NK-92 (cell line): ENCODE data around the gene AP1G1.
"Not testable (repeated sequence)": the region's sequence is repeated elsewhere in the genome, so short reads cannot be mapped to it uniquely, and the experiment has no call there.

Experiments used
- DNase-seq: peaks from one replicate; lab custom pipeline; 2025; ENCODE audit not compliant: unreplicated experiment; lab: John Stamatoyannopoulos, UW

AP1G1 gene

DNA sequence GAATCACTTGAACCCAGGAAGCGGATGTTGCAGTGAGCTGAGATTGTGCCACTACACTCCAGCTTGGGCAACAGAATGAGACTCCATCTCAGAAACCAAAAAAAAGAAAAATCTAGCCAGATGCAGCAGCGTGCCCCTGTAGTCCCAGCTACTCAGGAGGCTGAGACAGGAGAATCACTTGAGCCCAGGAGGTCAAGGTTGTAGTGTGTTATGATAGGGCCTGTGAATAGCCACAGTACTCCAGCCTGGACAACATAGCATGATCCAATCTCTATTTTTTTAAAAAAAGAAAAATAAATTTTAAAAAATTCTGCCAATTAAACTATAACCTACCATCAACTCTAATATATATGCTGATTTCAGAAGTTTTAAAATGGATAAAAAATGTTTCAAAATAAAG, 99.9 kb downstream of the AP1G1 start:
- no peak for DNase-seq

DNA sequence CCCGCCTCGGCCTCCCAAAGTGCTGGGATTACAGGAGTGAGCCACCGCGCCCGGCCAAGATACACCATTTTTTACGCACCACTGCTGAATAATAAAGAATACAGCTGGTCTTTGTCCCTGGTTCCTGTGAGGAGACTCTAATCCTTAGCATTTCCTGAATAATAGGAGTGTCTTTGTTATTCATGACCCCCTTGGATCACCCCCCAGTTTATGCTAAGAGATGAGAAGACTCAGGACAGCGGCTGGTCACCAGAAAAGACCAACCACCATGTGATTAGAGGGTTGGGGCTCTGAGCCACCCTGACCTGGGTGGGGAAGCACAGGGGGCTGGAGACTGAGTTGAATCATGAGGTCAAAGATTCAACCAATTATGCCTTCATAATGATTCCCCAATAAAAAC, 101.4 kb downstream of the AP1G1 start:
- no peak for DNase-seq

DNA sequence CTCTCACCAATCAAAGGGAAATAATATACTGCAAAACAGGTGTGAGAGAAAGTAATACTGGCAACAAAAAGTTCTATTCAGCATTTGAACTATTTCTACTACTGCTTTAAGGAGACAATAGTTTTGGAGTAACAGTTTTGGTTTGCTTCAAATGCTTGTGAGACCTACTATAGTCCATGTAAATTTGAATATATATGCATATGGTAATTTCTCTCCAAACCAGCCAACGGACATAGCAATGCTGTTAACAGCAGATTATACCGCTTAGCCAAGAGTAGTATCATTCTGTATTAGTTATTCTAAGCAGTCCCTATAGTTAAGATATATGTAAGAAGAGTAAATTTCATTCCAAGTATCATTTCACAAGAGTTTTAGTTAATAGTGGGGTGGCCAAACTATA, 102.6 kb downstream of the AP1G1 start:
- no peak for DNase-seq

DNA sequence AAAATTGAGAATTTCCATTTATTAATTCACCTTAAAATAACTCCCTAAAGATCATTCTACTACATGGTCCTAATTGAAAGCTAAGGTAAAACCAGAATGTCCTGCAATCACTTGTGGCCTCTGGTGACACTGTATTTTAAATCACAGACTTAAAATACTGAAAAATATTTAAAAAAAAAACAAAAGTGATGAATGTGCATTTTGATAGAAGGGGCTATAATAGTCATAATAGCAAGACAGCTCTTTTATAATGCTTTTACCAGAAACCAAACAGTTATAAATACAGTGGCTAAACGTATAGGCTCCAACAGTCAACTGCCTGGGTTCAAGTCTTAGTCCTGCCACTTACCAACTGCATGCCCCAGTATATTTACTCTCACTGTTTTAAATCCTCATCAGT, 105.3 kb downstream of the AP1G1 start:
- DNase-seq: no peak

DNA sequence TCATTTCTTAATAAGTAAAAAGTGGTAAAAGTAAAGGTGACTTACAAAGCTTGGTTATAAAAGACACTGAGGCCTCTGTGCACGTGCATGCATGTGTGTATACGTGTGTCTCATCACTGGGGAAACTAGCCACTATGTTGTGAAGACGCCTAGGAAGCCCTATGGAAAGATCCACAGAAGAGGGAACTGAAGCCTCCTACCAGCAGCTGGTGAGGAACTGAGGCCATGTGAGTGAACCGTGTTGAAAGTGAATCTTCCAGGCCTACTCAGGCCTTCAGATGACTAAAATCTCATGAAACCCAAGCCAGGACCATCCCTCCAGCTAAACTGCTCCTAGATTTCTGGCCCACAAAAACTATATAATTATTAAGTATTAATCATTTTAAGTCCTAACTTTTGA, 107.8 kb downstream of the AP1G1 start:
- DNase-seq: no peak

DNA sequence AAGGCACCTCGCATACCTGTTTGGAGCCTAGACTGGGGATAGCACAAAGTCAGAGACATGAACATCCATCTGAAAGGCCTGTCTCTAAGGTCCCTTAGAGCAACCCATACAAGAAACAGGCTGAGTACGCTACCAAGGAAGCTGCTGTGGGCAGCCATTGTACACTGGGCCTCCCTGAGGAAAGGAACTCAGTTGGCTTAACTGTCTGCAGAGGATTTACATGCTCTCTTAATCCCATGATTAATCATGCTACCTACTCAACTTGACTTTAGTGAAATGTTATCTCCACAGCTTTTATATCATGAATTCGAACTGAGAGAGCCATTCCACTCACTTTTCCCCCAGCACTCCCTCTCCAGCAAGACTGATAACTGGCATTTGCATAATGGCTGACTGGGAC, 110.1 kb downstream of the AP1G1 start:
- DNase-seq: no peak

DNA sequence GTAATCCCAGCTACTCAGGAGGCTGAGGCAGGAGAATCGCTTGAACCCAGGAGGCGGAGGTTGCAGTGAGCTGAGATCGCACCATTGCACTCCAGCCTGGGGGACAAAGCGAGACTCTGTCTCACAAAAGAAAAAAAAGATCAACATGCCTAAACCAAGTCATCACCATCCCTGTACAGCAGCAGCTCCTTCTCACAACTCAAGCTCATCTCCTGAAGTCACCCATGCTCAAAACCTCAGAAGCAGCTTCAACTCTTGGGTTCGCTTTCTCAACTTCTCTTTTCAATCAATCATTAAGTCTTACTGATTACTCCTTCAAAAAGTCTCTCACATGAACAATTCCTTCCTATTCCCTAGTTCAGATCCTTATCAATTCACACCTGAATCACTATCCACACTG, 115.5 kb downstream of the AP1G1 start:
- no peak for DNase-seq

DNA sequence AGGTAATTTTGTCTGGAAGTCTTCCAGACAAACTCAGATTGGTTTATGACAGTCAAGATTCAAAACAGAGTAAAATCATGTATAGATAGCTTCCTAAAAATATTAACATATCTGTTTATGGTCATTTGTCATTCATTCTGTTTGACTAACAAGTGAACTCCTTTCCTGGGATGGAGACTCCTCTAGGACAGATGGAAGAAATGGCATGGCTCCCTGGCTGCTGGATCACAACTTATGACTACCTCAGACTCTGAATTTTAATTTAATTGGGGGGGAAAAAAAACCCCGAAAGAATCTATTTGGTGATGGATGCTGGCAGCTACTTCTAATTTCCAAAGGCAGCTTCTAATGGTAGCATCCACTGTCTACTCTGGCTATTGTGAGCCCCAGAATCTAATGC, 118.7 kb downstream of the AP1G1 start:
- no peak for DNase-seq

DNA sequence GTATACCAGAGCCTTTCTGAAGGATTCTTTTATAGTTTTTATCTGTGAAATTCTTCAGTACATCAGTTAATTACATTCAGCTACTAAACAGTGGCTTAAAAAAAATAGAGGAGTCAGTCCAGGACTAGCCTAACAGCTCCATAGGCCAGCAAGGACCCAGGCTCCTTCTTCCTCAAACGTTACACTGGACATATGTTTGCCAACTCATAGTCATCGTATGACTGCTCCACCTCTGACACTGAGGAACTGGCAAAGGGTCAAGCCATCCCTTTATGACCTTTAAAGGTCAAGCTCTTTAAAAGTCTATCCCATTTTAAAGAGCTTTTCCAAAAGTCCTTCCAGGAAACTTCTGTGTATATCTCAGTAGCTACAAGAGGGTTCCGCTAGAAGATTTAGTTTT, 120.8 kb downstream of the AP1G1 start:
- DNase-seq: no peak

DNA sequence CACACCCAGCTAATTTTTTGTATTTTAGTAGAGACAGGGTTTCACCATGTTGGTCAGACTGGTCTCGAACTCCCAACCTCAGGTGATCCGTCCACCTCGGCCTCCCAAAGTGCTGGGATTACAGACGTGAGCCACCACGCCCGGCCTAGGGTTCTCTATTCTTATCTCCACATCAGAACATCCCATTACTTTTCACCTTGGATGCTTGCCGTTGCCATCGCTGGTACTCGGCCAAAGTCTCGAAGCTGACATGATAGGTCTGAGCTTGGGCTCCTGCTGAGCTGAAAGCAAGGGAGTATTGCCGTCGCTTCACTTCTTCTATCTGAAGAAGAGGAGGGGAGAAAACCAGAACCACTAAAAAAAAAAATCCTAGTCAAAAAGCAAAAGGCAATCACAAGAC, 124.4 kb downstream of the AP1G1 start:
- not testable (repeated sequence) for DNase-seq

DNA sequence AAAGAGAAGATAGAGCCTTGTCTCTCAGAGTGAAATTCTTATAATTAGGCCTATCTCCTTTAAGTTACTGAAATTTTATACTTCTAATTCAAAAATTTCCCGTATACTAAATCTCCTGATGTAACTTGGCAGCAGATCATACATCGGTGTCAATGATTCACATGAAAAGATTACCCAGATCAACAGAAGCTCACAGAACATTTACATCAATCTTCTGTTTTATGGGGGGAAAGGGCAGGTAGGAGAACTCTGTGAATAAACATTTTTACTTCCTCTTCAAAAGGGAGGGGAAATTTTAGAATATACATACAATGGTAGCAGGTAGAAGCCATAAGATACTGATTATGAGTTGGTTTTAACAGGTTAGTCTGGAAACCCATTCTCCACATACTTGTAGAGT, 127.3 kb downstream of the AP1G1 start:
- no peak for DNase-seq
